GM12878 (cell line): ENCODE data around the gene TRDMT1. TPM values are rescaled to one million over a fixed set of nuclear protein-coding genes. Genes with fewer than 3 reads are reported as not detected.

ENCODE experiments used
- CHD2 ChIP-seq: IDR thresholded peaks from 2 replicates; pipeline ENCODE4 v1.6.1; 2011; ENCODE audit warnings: low read depth, low read length, improper control_type of control experiment, borderline replicate concordance
- GABPA ChIP-seq: IDR thresholded peaks from 2 replicates; pipeline ENCODE4 v1.6.1; 2014; ENCODE audit warnings: antibody characterized with exemption, low read depth, mild to moderate bottlenecking, inconsistent platforms
- MYC ChIP-seq: IDR thresholded peaks from 2 replicates; pipeline ENCODE4 v1.6.1; 2011; ENCODE audit warnings: mild to moderate bottlenecking, low read length, moderate library complexity, inconsistent platforms; ENCODE audit not compliant: insufficient read depth, insufficient replicate concordance, insufficient read length, severe bottlenecking
- NFXL1 ChIP-seq: fragments of 450-650 bp; IDR thresholded peaks from 2 replicates; pipeline ENCODE4 v1.6.1; 2017; ENCODE audit warnings: antibody characterized with exemption, mild to moderate bottlenecking, borderline replicate concordance
- NFYA ChIP-seq: IDR thresholded peaks from 2 replicates; pipeline ENCODE4 v1.6.1; 2011; ENCODE audit warnings: low read depth, mild to moderate bottlenecking, low read length, improper control_type of control experiment, borderline replicate concordance
- NRF1 ChIP-seq: conservative IDR thresholded peaks from 2 replicates; pipeline ENCODE4 v1.6.1; 2011; ENCODE audit warnings: mild to moderate bottlenecking, low read depth, low read length, improper control_type of control experiment
- RB1 ChIP-seq: fragments of 450-650 bp; formaldehyde crosslinking; IDR thresholded peaks from 2 replicates; pipeline ENCODE4 v1.6.1; 2017; ENCODE audit warnings: mild to moderate bottlenecking, borderline replicate concordance
- SP1 ChIP-seq: IDR thresholded peaks from one replicate; pipeline ENCODE4 v1.6.1; 2011; ENCODE audit warnings: low read depth, low read length
- TARDBP ChIP-seq: IDR thresholded peaks from 2 replicates; pipeline ENCODE4 v1.6.1; 2016; ENCODE audit warnings: borderline replicate concordance
- ZBED1 ChIP-seq: IDR thresholded peaks from 2 replicates; pipeline ENCODE4 v1.6.1; 2016; ENCODE audit warnings: borderline replicate concordance
- ZNF207 ChIP-seq: fragments of 450-650 bp; IDR thresholded peaks from 2 replicates; pipeline ENCODE4 v1.6.1; 2014; ENCODE audit warnings: antibody characterized with exemption, mild to moderate bottlenecking, borderline replicate concordance
- polyA plus RNA-seq, 11 experiments: library from polyadenylated mRNA; depleted of rRNA in 4 of 11; unstranded in 6 of 11; stranded (reverse) in 5 of 11; fragments of >200 nt; fragmentation: Nextera tagmentation in 4 of 11; fragmentation: Illumina TruSeq in 1 of 11; extraction: Ambion mirVana in 4 of 11; extraction: Trizol in 1 of 11; gene quantifications; 1 replicate in 1 of 11; 2 replicates in 10 of 11; pipeline versions ENCODE4 v1.2.1 to v1.2.3, GENCODE V29; 2011 to 2016; ENCODE audit warnings: inconsistent platforms in 2 of 11, missing spikeins in 2 of 11, low read depth in 1 of 11
- total RNA-seq, 4 experiments: library from RNA; depleted of rRNA in 3 of 4; stranded (reverse); fragments of >200 nt in 3 of 4; fragmentation: Illumina TruSeq in 1 of 4; extraction: Trizol in 1 of 4; gene quantifications; 2 replicates each; pipeline versions ENCODE4 v1.2.1 to v1.2.3, GENCODE V29; 2013 to 2021
- TF ChIP-seq, protein P1 (sequence below): fragments of 450-650 bp; IDR thresholded peaks from 2 replicates; pipeline ENCODE4 v1.6.1; 2016; ENCODE audit warnings: mild to moderate bottlenecking, moderate library complexity, borderline replicate concordance
- TF ChIP-seq, protein P2 (sequence below): fragments of 450-650 bp; IDR thresholded peaks from 2 replicates; pipeline ENCODE4 v1.6.1; 2017; ENCODE audit warnings: mild to moderate bottlenecking
- TF ChIP-seq, protein P3 (sequence below): IDR thresholded peaks from 2 replicates; pipeline ENCODE4 v1.6.1; 2011; ENCODE audit warnings: borderline replicate concordance, low read depth, mild to moderate bottlenecking, moderate library complexity, low read length; ENCODE audit not compliant: insufficient read depth, poor library complexity, severe bottlenecking
- TF ChIP-seq, protein P4 (sequence below): fragments of 450-650 bp; formaldehyde crosslinking; IDR thresholded peaks from 2 replicates; pipeline ENCODE4 v1.4.0; 2020; ENCODE audit warnings: mild to moderate bottlenecking, moderate library complexity

TRDMT1 gene
- total and polyA plus RNA-seq, 10 of the 15 experiments (the other 5 are each of a cell fraction or from before 2014, with no cell fraction given): 2.3 to 9.7 (median 4.6) TPM

GRCh38 chr10:17227367-17228090 is 26.1 kb upstream of the TRDMT1 start (continued):
- TF ChIP-seq GABPA: 0 out of 2 replicates have a peak, but pooled peaks have one; percentile 20
- TF ChIP-seq, protein P1, sequence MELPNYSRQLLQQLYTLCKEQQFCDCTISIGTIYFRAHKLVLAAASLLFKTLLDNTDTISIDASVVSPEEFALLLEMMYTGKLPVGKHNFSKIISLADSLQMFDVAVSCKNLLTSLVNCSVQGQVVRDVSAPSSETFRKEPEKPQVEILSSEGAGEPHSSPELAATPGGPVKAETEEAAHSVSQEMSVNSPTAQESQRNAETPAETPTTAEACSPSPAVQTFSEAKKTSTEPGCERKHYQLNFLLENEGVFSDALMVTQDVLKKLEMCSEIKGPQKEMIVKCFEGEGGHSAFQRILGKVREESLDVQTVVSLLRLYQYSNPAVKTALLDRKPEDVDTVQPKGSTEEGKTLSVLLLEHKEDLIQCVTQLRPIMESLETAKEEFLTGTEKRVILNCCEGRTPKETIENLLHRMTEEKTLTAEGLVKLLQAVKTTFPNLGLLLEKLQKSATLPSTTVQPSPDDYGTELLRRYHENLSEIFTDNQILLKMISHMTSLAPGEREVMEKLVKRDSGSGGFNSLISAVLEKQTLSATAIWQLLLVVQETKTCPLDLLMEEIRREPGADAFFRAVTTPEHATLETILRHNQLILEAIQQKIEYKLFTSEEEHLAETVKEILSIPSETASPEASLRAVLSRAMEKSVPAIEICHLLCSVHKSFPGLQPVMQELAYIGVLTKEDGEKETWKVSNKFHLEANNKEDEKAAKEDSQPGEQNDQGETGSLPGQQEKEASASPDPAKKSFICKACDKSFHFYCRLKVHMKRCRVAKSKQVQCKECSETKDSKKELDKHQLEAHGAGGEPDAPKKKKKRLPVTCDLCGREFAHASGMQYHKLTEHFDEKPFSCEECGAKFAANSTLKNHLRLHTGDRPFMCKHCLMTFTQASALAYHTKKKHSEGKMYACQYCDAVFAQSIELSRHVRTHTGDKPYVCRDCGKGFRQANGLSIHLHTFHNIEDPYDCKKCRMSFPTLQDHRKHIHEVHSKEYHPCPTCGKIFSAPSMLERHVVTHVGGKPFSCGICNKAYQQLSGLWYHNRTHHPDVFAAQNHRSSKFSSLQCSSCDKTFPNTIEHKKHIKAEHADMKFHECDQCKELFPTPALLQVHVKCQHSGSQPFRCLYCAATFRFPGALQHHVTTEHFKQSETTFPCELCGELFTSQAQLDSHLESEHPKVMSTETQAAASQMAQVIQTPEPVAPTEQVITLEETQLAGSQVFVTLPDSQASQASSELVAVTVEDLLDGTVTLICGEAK: no peak
- no peak for TF ChIP-seq ZNF207
- TF ChIP-seq RB1: no peak; the same call in 1 of the 2 replicates
- no peak for TF ChIP-seq MYC
- no peak for TF ChIP-seq CHD2
- TF ChIP-seq NFXL1: no peak
- TF ChIP-seq, protein P2, sequence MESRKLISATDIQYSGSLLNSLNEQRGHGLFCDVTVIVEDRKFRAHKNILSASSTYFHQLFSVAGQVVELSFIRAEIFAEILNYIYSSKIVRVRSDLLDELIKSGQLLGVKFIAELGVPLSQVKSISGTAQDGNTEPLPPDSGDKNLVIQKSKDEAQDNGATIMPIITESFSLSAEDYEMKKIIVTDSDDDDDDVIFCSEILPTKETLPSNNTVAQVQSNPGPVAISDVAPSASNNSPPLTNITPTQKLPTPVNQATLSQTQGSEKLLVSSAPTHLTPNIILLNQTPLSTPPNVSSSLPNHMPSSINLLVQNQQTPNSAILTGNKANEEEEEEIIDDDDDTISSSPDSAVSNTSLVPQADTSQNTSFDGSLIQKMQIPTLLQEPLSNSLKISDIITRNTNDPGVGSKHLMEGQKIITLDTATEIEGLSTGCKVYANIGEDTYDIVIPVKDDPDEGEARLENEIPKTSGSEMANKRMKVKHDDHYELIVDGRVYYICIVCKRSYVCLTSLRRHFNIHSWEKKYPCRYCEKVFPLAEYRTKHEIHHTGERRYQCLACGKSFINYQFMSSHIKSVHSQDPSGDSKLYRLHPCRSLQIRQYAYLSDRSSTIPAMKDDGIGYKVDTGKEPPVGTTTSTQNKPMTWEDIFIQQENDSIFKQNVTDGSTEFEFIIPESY: no peak
- no peak for TF ChIP-seq SP1
- TF ChIP-seq TARDBP: no peak
- TF ChIP-seq, protein P3, sequence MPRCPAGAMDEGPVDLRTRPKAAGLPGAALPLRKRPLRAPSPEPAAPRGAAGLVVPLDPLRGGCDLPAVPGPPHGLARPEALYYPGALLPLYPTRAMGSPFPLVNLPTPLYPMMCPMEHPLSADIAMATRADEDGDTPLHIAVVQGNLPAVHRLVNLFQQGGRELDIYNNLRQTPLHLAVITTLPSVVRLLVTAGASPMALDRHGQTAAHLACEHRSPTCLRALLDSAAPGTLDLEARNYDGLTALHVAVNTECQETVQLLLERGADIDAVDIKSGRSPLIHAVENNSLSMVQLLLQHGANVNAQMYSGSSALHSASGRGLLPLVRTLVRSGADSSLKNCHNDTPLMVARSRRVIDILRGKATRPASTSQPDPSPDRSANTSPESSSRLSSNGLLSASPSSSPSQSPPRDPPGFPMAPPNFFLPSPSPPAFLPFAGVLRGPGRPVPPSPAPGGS: no peak
- TF ChIP-seq, protein P4, sequence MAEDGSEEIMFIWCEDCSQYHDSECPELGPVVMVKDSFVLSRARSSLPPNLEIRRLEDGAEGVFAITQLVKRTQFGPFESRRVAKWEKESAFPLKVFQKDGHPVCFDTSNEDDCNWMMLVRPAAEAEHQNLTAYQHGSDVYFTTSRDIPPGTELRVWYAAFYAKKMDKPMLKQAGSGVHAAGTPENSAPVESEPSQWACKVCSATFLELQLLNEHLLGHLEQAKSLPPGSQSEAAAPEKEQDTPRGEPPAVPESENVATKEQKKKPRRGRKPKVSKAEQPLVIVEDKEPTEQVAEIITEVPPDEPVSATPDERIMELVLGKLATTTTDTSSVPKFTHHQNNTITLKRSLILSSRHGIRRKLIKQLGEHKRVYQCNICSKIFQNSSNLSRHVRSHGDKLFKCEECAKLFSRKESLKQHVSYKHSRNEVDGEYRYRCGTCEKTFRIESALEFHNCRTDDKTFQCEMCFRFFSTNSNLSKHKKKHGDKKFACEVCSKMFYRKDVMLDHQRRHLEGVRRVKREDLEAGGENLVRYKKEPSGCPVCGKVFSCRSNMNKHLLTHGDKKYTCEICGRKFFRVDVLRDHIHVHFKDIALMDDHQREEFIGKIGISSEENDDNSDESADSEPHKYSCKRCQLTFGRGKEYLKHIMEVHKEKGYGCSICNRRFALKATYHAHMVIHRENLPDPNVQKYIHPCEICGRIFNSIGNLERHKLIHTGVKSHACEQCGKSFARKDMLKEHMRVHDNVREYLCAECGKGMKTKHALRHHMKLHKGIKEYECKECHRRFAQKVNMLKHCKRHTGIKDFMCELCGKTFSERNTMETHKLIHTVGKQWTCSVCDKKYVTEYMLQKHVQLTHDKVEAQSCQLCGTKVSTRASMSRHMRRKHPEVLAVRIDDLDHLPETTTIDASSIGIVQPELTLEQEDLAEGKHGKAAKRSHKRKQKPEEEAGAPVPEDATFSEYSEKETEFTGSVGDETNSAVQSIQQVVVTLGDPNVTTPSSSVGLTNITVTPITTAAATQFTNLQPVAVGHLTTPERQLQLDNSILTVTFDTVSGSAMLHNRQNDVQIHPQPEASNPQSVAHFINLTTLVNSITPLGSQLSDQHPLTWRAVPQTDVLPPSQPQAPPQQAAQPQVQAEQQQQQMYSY (CRISPR knock-in tag): no peak
- TF ChIP-seq ZBED1: peak; percentile 19; the same call in 1 of the 2 replicates
- no peak for TF ChIP-seq NRF1
- no peak for TF ChIP-seq NFYA
